GM19463 (cell line): Measurements from ENCODE around the gene TP73.
"Not testable (repeated sequence)": the region's sequence is repeated elsewhere in the genome, so short reads cannot be mapped to it uniquely, and the experiment has no call there.

Source experiments
- ATAC-seq: cut with Tn5 transposase; IDR thresholded peaks from one replicate; pipeline ENCODE4 v1.9.1; 2021; ENCODE audit warnings: mild to moderate bottlenecking, moderate library complexity; ENCODE audit not compliant: unreplicated experiment

TP73 gene

GRCh38 chr1:3724416-3725030 lies 72.2 kb downstream of the TP73 start:
- ATAC-seq = not testable (repeated sequence)

- no peak for ATAC-seq
Measured at GRCh38 chr1:3725366-3725765, 73.0 kb downstream of the TP73 start.

GRCh38 chr1:3727042-3727824 lies 74.9 kb downstream of the TP73 start:
- ATAC-seq = no peak

- ATAC-seq = no peak
Measured at GRCh38 chr1:3727825-3728776, 75.8 kb downstream of the TP73 start.

GRCh38 chr1:3729594-3730542 lies 77.6 kb downstream of the TP73 start:
- no peak for ATAC-seq

GRCh38 chr1:3730543-3731247 lies 78.4 kb downstream of the TP73 start:
- ATAC-seq = no peak

GRCh38 chr1:3731583-3732433 lies 79.5 kb downstream of the TP73 start:
- ATAC-seq = no peak

- no peak for ATAC-seq
Measured at GRCh38 chr1:3732434-3733093, 80.2 kb downstream of the TP73 start.

GRCh38 chr1:3733094-3733882 lies 81.0 kb downstream of the TP73 start:
- ATAC-seq = no peak

- ATAC-seq = no peak
Measured at GRCh38 chr1:3733883-3734589, 81.7 kb downstream of the TP73 start.

GRCh38 chr1:3734602-3735001 lies 82.3 kb downstream of the TP73 start:
- no peak for ATAC-seq

- no peak for ATAC-seq
Measured at GRCh38 chr1:3735027-3735681, 82.8 kb downstream of the TP73 start.

- ATAC-seq = no peak
Measured at GRCh38 chr1:3735688-3736087, 83.4 kb downstream of the TP73 start.

- no peak for ATAC-seq
Measured at GRCh38 chr1:3736131-3736561, 83.8 kb downstream of the TP73 start.

- no peak for ATAC-seq
Measured at GRCh38 chr1:3736708-3737107, 84.4 kb downstream of the TP73 start.

- no peak for ATAC-seq
Measured at GRCh38 chr1:3738943-3739342, 86.6 kb downstream of the TP73 start.
